ENCODE results near the gene SERPINA3.

Gene SERPINA3

GRCh38 chr14:94655169-94655710, 43.0 kb downstream of the SERPINA3 start:
- no peak for DNase-seq (ENCODE audit: low spot score)

- no peak for DNase-seq (ENCODE audit: low spot score)
Measured at GRCh38 chr14:94656043-94656442, 43.9 kb downstream of the SERPINA3 start.

- no peak for DNase-seq (ENCODE audit: low spot score)
Measured at GRCh38 chr14:94659256-94659655, 47.1 kb downstream of the SERPINA3 start.

- DNase-seq (ENCODE audit: low spot score) = no peak
Measured at GRCh38 chr14:94659901-94660300, 47.7 kb downstream of the SERPINA3 start.

GRCh38 chr14:94660306-94660946, 48.2 kb downstream of the SERPINA3 start:
- DNase-seq (ENCODE audit: low spot score) = no peak

- no peak for DNase-seq (ENCODE audit: low spot score)
Measured at GRCh38 chr14:94663538-94663937, 51.3 kb downstream of the SERPINA3 start.

GRCh38 chr14:94663965-94664704, 51.9 kb downstream of the SERPINA3 start:
- DNase-seq (ENCODE audit: low spot score) = no peak

- DNase-seq (ENCODE audit: low spot score) = peak; percentile 81
Measured at GRCh38 chr14:94665121-94665520, 52.9 kb downstream of the SERPINA3 start.

- no peak for DNase-seq (ENCODE audit: low spot score)
Measured at GRCh38 chr14:94665544-94665943, 53.4 kb downstream of the SERPINA3 start.

- DNase-seq (ENCODE audit: low spot score) = no peak
Measured at GRCh38 chr14:94670692-94671285, 58.6 kb downstream of the SERPINA3 start.

- no peak for DNase-seq (ENCODE audit: low spot score)
Measured at GRCh38 chr14:94671870-94672444, 59.8 kb downstream of the SERPINA3 start.

- no peak for DNase-seq (ENCODE audit: low spot score)
Measured at GRCh38 chr14:94673071-94673470, 60.9 kb downstream of the SERPINA3 start.

Measured in hepatic stellate cell (primary cell).